GM21786 (cell line): ENCODE measurements around the gene TULP4.
"Not testable (repeated sequence)": the region's sequence is repeated elsewhere in the genome, so short reads cannot be mapped to it uniquely, and the experiment has no call there.

Experiments
- ATAC-seq: cut with Tn5 transposase; IDR thresholded peaks from one replicate; pipeline ENCODE4 v1.9.1; 2021; ENCODE audit not compliant: unreplicated experiment

The TULP4 gene

GRCh38 chr6:158552055-158552795 is 240.0 kb downstream of the TULP4 start:
- ATAC-seq, result no peak

GRCh38 chr6:158552796-158553138 is 240.5 kb downstream of the TULP4 start:
- no peak for ATAC-seq

GRCh38 chr6:158554611-158555361 is 242.5 kb downstream of the TULP4 start:
- no peak for ATAC-seq

GRCh38 chr6:158556113-158556512 is 243.8 kb downstream of the TULP4 start:
- ATAC-seq, result no peak

- not testable (repeated sequence) for ATAC-seq
Observed at GRCh38 chr6:158557110-158557509, 244.8 kb downstream of the TULP4 start.

GRCh38 chr6:158557927-158558326 is 245.7 kb downstream of the TULP4 start:
- ATAC-seq, result no peak

- ATAC-seq, result no peak
Observed at GRCh38 chr6:158558415-158559306, 246.4 kb downstream of the TULP4 start.

- ATAC-seq, result no peak
Observed at GRCh38 chr6:158559338-158559894, 247.2 kb downstream of the TULP4 start.

GRCh38 chr6:158559895-158560835 is 247.9 kb downstream of the TULP4 start, which contains the start of gene TMEM181:
TSS of gene TMEM181 (plus strand) at chr6:158560091. CDS start at chr6:158560225, 134 bp downstream.
- peak; percentile 89 for ATAC-seq

- ATAC-seq, result no peak
Observed at GRCh38 chr6:158560836-158561320, 248.6 kb downstream of the TULP4 start.
